ENCODE measurements around the gene KLHL26. TPM values are rescaled to one million over a fixed set of nuclear protein-coding genes. Genes with fewer than 3 reads are reported as not detected.
A peak's percentile ranks its signal among the peaks of the same experiment; 100 is the strongest.

The KLHL26 gene
- total RNA-seq, 1 donor from 2014 or later, result 10.9 TPM

DNA sequence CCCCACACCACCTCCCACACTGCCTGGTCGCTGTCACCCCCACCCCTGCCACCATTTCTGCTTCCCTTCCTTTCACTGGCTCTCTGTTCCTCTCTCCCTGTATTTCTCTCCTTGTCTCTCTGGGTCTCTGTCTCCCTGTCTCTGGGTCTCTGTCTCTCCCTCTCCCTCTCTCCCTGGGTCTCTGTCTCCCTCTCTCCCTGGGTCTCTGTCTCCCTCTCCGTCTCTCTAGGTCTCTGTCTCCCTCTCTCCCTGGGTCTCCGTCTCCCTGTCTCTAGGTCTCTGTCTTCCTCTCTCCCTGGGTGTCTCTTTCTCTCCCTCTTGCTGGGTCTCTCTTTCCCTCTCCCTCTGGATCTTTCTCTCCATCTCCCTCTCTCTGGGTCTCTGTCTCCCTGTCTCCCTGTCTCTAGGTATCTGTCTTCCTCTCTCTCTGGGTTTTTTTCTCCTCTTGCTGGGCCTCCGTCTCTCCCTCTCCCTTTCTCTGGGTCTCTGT is 21.6 kb downstream of the KLHL26 start:
- Mint-ChIP-seq H3K36me3 (ENCODE audit: low read depth) (no peaks in the 10 kb centered on the region), H3K9me3 (no peaks in the 10 kb centered on the region), H3K4me3 (no peak overlapping the region), H3K27ac (no peak overlapping the region), H3K4me1 (peaks cover 30% of the 10 kb centered on the region), H3K27me3 (no peaks in the 10 kb centered on the region)
- POLR2A ChIA-PET, result interaction anchor here (0.6 to 1.1 kb wide), 2 partner anchors 13 to 87 kb away, joined by 4 to 5 read pairs; partner anchors contain the start of gene UBA52
- CTCF ChIA-PET, result no interaction called here
- DNase-seq (no peak), ATAC-seq (ENCODE audit: low read depth) (no peak)
- intact Hi-C loops (cut with micrococcal nuclease), result no loop called here
- TF ChIP-seq, protein P1, sequence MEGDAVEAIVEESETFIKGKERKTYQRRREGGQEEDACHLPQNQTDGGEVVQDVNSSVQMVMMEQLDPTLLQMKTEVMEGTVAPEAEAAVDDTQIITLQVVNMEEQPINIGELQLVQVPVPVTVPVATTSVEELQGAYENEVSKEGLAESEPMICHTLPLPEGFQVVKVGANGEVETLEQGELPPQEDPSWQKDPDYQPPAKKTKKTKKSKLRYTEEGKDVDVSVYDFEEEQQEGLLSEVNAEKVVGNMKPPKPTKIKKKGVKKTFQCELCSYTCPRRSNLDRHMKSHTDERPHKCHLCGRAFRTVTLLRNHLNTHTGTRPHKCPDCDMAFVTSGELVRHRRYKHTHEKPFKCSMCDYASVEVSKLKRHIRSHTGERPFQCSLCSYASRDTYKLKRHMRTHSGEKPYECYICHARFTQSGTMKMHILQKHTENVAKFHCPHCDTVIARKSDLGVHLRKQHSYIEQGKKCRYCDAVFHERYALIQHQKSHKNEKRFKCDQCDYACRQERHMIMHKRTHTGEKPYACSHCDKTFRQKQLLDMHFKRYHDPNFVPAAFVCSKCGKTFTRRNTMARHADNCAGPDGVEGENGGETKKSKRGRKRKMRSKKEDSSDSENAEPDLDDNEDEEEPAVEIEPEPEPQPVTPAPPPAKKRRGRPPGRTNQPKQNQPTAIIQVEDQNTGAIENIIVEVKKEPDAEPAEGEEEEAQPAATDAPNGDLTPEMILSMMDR (IDR thresholded peaks at IDR 0.05), result no peak

DNA sequence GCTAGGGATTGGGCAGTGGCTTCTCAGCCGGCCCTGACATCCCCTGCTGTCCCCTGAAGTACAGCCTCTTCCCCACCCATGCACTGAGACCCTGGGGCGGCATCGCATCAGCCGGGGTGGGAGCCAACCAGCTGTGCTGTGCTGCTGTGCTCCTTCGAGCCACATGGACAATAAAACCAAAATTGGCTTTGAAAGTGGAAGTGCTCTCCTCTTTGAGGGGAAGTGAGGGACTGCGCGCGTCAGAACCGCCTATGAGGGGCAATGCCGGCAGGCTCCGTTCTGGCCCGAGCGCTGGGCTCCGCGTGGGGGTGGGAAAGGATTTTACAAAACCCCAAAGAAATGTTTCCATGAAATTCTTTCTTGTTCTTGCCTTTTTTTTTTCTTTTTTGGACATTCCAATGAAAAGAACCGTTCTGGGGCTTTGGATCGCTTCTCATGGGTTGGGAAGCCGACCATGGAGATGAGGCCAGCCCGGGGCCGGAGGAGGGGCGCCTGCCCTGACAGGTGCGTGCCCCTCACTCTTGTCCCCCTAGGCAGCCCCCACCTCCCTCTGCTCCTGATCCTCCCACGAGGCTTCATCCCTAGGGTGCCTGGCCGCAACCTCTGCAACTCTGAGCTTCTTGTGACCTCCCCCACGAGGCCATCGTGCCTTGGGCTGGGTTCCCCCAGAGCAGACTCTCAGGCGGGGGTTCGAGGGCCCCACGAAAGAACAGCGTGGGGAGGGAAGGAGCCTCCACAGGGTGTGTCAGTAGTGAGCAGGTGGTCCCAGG is 22.6 kb downstream of the KLHL26 start:
- ChIA-PET POLR2A (interaction anchor here (0.6 kb wide), 1 partner anchor 12 kb away, joined by 5 read pairs; no protein-coding TSS in a partner anchor), CTCF (no interaction called here)
- DNase-seq, result no peak
- Mint-ChIP-seq H3K4me1 (peaks cover 37% of the 10 kb centered on the region), H3K36me3 (ENCODE audit: low read depth) (no peaks in the 10 kb centered on the region), H3K4me3 (peak overlapping the region; percentile 41), H3K27me3 (no peaks in the 10 kb centered on the region), H3K9me3 (no peaks in the 10 kb centered on the region), H3K27ac (peak overlapping the region; percentile 59)
- peak; percentile 71 for ATAC-seq (ENCODE audit: low read depth)
- intact Hi-C loops (cut with micrococcal nuclease), result no loop called here
- TF ChIP-seq, protein P1 (IDR thresholded peaks at IDR 0.05), result no peak

- peaks cover 37% of the 10 kb centered on the region for H3K4me1 Mint-ChIP-seq
- H3K36me3 Mint-ChIP-seq (ENCODE audit: low read depth), result peaks cover 1% of the 10 kb centered on the region
- no peak overlapping the region for H3K27ac Mint-ChIP-seq
- no peaks in the 10 kb centered on the region for H3K27me3 Mint-ChIP-seq
- CTCF ChIA-PET, result no interaction called here
- DNase-seq, result no peak
- H3K9me3 Mint-ChIP-seq, result no peaks in the 10 kb centered on the region
- POLR2A ChIA-PET, result no interaction called here
- intact Hi-C loops (cut with micrococcal nuclease), result no loop called here
- no peak for ATAC-seq (ENCODE audit: low read depth)
- no peak overlapping the region for H3K4me3 Mint-ChIP-seq
- TF ChIP-seq, protein P1 (IDR thresholded peaks at IDR 0.05), result no peak
Measured at GRCh38 chr19:18660051-18660910, 23.5 kb downstream of the KLHL26 start.

- POLR2A ChIA-PET, result no interaction called here
- Mint-ChIP-seq H3K27me3 (no peaks in the 10 kb centered on the region), H3K4me1 (peaks cover 40% of the 10 kb centered on the region)
Measured at GRCh38 chr19:18660939-18661670, 24.3 kb downstream of the KLHL26 start.

More at GRCh38 chr19:18660939-18661670, 24.3 kb downstream of the KLHL26 start:
- DNase-seq, result no peak
- TF ChIP-seq, protein P1 (IDR thresholded peaks at IDR 0.05), result no peak
- no peak for ATAC-seq (ENCODE audit: low read depth)
- Mint-ChIP-seq H3K27ac (no peak overlapping the region), H3K4me3 (no peak overlapping the region), H3K36me3 (ENCODE audit: low read depth) (peaks cover 1% of the 10 kb centered on the region), H3K9me3 (no peaks in the 10 kb centered on the region)
- intact Hi-C loops (cut with micrococcal nuclease), result no loop called here
- CTCF ChIA-PET, result no interaction called here
